NCI-H526 treated with DMSO at 0.1 percent for 48 hours (cell line): ENCODE measurements around the gene TUBA3C.
"Not testable (repeated sequence)": the region's sequence is repeated elsewhere in the genome, so short reads cannot be mapped to it uniquely, and the experiment has no call there.

Experiments used
- DNase-seq: peaks from one replicate; lab custom pipeline; 2025; lab: John Stamatoyannopoulos, UW

Gene TUBA3C

DNA sequence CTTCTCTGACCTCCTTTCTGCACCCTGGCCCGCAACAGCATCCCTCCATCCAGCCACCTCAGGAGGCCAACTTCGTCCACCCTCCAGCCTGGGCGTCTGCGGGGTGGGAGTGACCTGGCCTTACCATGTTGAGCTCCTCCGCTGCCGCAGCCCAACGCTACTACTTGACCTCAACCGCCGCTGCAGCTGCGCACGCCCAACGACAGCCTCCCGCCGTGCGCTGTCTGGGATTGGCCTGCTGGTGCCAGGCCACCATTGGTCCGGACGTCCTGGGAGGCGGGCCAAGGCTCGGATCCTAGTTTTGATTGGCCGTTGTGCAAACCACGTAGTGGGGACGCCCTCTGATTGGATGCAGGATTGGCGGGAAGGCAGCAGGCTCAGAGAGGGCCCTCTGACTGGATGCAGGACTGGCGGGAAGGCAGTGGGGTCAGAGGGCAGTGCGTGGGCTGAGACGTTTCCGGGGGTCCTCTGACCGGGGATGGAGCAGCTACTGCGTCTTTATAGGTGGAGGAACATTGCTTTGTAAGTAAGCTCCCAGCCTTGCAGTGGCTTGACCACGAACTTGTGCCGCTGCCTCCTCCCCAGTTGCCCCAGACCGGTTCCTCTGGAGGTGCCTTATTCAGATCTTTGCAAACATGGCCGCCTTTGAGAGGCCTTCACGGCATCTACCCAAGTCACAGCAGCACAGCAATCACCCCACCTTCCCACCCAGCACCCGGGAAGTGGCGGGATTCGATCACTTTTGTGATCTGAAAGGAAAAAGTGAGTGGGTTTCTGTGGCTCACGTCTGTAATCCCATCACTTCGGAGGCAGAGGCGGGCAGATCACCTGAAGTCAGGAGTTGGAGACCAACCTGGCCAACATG is at the start of gene TUBA3C:
TSS of gene TUBA3C (minus strand) at position 204 of the 865 bp plus-strand sequence. CDS start at position 127, 77 bp downstream.
- DNase-seq: no peak

GRCh38 chr13:19207413-19207812 is 25.8 kb upstream of the TUBA3C start:
- DNase-seq: not testable (repeated sequence)

GRCh38 chr13:19192622-19193021 is 11.0 kb upstream of the TUBA3C start:
- DNase-seq: not testable (repeated sequence)

DNA sequence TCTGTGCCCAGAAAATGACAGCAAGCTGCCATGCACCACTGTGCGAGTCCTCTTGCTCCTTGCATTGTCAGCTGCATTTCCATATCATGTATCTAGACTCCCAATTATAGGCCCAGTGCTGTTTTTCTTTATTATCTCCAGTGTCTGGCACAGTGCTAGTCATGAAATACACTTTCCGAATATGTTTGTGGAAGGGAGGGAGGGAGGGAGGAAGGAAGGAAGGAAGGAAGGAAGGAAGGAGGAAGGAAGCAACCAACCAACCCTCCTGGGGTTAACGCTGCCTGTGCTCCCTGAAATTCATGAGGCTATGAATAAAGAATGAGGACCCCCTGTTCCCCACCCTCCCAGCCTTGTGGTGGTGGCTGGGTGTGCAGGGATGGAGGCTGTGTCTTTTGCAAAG is 8.3 kb upstream of the TUBA3C start:
- DNase-seq: not testable (repeated sequence)

DNA sequence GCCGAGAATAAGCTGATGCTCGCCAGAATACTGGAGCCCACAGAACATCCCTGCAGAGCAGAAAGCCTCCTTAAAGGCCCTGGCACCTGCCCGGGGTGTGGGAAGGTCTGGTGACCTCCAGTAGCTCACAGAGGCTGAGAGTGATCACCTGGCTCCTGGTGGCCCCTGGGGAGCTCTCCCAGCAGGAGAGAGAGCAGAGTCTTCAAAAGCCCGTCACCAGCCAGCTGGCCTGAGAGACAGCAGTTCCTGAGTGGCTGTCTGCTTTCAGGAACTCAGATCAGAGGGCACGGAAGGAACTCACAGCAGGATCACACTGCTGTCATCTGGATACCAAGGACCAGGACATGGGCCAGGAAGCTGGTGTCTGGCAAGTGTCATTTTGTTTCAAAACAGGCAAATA is 7.7 kb upstream of the TUBA3C start:
- DNase-seq: not testable (repeated sequence)

GRCh38 chr13:19185865-19186645 is 4.4 kb upstream of the TUBA3C start:
- DNase-seq: no peak

GRCh38 chr13:19185086-19185864 is 3.7 kb upstream of the TUBA3C start:
- DNase-seq: no peak

- no peak for DNase-seq
These were observed 2.6 kb upstream of the TUBA3C start for GRCh38 chr13:19184176-19184575.

GRCh38 chr13:19183676-19184075 is 2.1 kb upstream of the TUBA3C start:
- no peak for DNase-seq

- DNase-seq: no peak
These were observed 912 bp upstream of the TUBA3C start for GRCh38 chr13:19182536-19182935.

DNA sequence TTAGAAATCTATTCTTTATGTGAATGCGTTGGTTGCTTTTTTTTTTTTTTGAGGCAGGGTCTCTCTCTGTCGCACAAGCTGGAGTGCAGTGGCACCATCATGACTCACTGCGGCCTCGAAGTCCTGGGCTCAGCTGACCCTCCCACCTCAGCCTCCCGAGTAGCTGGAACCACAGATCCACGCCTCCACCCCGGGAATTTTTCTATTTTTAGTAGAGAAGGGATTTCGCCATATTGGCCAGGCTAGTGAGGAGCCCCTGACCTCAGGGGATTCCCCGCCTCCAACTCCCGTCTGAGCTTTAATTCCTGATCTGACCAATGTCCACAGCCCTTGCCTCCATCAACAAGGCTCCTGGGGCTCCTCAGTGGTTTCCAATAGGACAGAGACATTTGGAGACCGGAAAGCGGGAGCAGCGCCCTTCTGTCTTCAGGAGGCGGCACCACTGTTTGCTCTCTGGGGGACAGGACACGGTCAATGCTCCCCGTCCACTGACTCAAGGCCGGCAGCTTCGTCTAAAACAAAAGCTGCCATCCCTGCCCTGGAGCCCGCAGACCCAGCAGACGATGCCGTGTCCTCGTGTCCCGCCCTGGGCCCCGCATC is 503 bp downstream of the TUBA3C start:
- no peak for DNase-seq

DNA sequence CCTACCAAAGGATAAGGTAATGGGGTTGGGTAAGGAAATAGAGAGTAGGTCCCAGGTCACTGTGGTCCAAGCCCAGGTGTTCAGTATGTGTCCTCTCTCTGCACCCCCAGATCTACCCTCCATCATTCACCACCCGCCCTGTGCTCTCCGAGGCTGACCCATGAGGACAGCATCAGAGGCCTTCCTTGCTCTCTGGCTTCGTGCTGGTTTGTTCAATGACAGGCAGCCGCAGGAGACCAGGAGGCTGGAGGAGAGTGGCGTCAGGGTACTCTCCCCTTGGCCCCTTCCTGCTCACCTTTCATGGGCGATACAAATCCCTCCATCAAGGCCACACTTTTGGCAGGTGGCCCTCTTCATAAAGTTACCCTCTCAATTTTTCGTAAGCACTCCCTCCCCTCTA is 1.7 kb downstream of the TUBA3C start:
- DNase-seq: no peak

DNA sequence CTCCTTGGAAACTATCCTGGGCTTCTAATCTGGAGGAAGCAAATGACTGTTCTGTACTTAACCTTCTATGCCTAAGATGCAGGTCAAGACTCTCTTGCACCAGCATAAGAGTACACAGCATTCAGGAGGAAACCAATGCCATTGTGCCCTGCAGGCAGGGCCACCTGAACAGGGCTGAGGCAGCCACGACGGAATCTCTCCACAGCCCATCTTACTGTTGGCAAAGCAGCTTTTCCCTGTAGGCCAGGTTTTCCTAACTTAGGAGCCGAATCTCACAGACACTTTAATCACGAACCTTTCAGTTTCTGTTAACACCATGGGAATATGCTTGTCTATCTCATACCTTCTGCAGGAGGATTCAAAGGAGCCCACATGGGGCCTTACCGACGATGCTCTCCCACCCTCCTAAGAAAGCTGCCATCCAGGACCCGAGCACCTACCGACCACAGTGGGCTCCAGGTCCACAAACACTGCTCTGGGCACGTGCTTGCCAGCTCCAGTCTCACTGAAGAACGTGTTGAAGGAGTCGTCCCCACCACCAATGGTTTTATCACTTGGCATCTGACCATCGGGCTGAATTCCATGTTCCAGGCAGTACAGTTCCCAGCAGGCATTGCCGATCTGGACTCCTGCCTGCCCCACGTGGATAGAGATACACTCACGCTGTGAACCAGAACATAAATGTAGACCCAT is 2.6 kb downstream of the TUBA3C start:
- no peak for DNase-seq

GRCh38 chr13:19176981-19177776 is 4.4 kb downstream of the TUBA3C start:
- not testable (repeated sequence) for DNase-seq

DNA sequence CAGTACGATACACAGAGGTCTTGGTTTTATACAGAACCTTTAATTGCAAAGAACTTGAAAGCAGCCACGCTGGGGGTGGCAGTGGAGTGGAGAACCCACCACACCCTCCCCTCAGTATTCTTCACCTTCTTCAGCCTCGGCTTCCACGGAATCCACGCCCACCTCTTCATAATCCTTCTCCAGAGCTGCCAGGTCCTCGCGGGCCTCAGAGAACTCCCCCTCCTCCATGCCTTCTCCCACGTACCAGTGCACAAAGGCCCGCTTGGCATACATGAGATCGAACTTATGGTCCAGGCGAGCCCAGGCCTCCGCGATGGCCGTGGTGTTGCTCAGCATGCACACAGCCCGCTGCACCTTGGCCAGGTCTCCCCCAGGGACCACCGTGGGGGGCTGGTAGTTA is 7.9 kb downstream of the TUBA3C start:
- DNase-seq: no peak

DNA sequence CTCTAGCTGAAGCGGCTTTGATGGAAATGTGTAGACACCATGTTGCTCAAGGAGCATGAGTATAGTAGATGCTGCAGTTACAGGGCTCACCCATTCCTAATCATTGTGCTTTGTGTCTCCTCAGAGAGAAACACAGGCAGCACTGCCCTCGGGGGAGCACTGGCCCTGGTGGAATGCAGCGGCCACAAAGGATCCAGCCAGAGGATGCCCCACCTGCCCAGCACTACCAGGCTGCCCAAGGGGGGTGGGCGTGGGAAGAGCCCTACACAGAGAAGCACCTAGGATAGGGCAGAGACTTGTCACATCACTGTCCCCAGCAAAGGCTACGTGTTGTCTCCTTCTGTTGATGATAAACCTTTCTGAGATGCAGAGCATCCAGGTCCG is 9.0 kb downstream of the TUBA3C start:
- no peak for DNase-seq

DNA sequence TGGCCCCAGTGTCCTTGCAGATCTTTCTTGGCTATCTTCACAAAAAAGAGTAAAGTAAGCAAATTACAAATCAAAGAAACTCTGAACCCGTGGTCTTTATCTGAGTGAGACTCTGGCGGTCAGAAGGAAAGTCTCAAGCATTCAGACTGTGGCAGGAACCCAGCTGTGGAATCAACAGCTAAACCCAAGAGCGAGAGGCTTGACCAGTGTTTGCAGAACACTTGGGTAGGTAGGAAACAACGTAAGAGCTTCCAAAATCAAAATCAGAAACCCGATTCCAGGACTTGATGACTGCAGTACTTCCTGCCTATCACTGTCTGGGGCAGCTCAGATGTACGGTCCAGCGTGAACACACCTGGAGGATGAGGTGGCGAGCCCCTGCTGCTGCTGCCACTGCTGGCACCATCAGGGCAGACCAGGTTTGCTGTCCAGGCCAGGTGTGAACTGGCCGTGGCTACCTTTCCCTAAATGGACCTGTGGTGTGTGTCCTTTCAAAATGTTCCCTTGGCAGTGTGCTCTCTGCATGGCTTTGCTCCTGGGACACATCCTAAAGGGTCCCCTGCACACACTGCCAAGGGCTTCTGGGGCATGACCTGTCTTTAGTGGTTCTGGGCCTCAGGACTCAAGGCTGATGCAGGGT is 9.5 kb downstream of the TUBA3C start:
- no peak for DNase-seq

- no peak for DNase-seq
These were observed 10.1 kb downstream of the TUBA3C start for GRCh38 chr13:19171563-19171962.

DNA sequence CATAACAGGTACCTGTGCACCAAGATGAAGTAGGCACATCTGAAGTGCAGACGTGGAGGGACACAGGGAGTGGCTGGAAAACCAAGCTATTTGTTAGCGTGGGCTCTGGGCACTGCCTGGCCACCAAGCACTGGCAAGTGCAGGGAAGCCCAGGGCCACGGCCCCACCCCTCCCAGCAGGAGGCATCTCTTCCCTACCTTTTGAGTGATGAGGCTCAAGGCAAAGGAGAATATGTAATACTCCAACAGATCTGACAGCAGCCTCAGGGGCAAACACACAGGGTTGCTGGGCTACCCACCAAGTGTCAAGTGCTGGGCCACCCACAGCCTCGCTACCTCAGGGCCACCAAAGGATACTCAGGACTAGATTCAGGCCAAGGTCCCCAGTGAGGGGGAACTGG is 11.6 kb downstream of the TUBA3C start:
- DNase-seq: no peak

- DNase-seq: no peak
These were observed 12.1 kb downstream of the TUBA3C start for GRCh38 chr13:19169496-19169895.
